Neural cell (in vitro differentiated cells): ENCODE data around the gene GAB4. TPM values are rescaled to one million over a fixed set of nuclear protein-coding genes. Genes with fewer than 3 reads are reported as not detected.

Source experiments
- H2AFZ ChIP-seq: fragments of 200-600, 300-800 bp; sonication (generic), shearing (Covaris generic); 2 replicates; pipeline ENCODE4 v1.6.0; 2014; ENCODE audit warnings: low read depth, mild to moderate bottlenecking, antibody characterized with exemption, low read length, moderate library complexity
- H3F3A ChIP-seq: fragments of 200-600 bp; shearing (Covaris generic); 2 replicates; pipeline ENCODE4 v1.6.1; 2016; ENCODE audit warnings: mild to moderate bottlenecking, moderate library complexity, mixed read lengths, antibody characterized with exemption, low read length; ENCODE audit not compliant: insufficient read depth, poor library complexity, severe bottlenecking
- H3K27ac ChIP-seq: fragments of 200-600, 300-800 bp; sonication (generic), shearing (Covaris generic); 2 replicates; pipeline ENCODE4 v1.5.1; 2014; ENCODE audit warnings: mild to moderate bottlenecking, low read length, moderate library complexity
- H3K27me3 ChIP-seq: fragments of 300-800, 200-600 bp; sonication (generic), shearing (Covaris generic); 2 replicates; pipeline ENCODE4 v1.6.0; 2014; ENCODE audit warnings: mild to moderate bottlenecking, low read depth, low read length, moderate library complexity; ENCODE audit not compliant: insufficient read depth
- H3K36me3 ChIP-seq: fragments of 300-800, 200-600 bp; sonication (generic), shearing (Covaris generic); 2 replicates; pipeline ENCODE4 v1.5.1; 2014; ENCODE audit warnings: mild to moderate bottlenecking, antibody characterized with exemption, low read length, moderate library complexity; ENCODE audit not compliant: insufficient read depth
- H3K4me2 ChIP-seq: fragments of 300-800, 200-600 bp; sonication (generic), shearing (Covaris generic); 2 replicates; pipeline ENCODE4 v1.6.0; 2014; ENCODE audit warnings: mild to moderate bottlenecking, low read length
- H3K4me3 ChIP-seq: fragments of 300-800, 200-600 bp; sonication (generic), shearing (Covaris generic); 2 replicates; pipeline ENCODE4 v1.5.1; 2014; ENCODE audit warnings: mild to moderate bottlenecking, low read length, moderate library complexity
- H3K79me2 ChIP-seq: fragments of 200-600 bp; shearing (Covaris generic); replicated peaks from 2 replicates; pipeline ENCODE4 v1.6.0; 2014; ENCODE audit warnings: mild to moderate bottlenecking, low read length, moderate library complexity; ENCODE audit not compliant: insufficient read depth
- H3K9ac ChIP-seq: fragments of 300-800, 200-600 bp; sonication (generic), shearing (Covaris generic); 2 replicates; pipeline ENCODE4 v1.6.1; 2016; ENCODE audit warnings: mild to moderate bottlenecking, low read length, mixed read lengths
- H3K9me2 ChIP-seq: fragments of 200-600 bp; shearing (Covaris generic); 2 replicates; pipeline ENCODE4 v1.6.1; 2016; ENCODE audit warnings: mild to moderate bottlenecking, low read length, mixed read lengths; ENCODE audit not compliant: insufficient read depth
- H3K9me3 ChIP-seq: fragments of 200-600, 300-800 bp; sonication (generic), shearing (Covaris generic); 2 replicates; pipeline ENCODE4 v1.6.1; 2016; ENCODE audit warnings: mild to moderate bottlenecking, mixed run types, low read length, moderate library complexity, mixed read lengths
- H4K20me1 ChIP-seq: fragments of 200-600 bp; shearing (Covaris generic); 2 replicates; pipeline ENCODE4 v1.6.1; 2016; ENCODE audit warnings: mild to moderate bottlenecking, mixed run types; ENCODE audit not compliant: insufficient read depth
- EP300 ChIP-seq: fragments of 450-650 bp; conservative IDR thresholded peaks from 2 replicates; pipeline ENCODE4 v1.6.1; 2014; ENCODE audit warnings: antibody characterized with exemption, mild to moderate bottlenecking, moderate library complexity; ENCODE audit not compliant: poor library complexity, severe bottlenecking
- EZH2 ChIP-seq: fragments of 200-600, 300-800 bp; shearing (Covaris generic), sonication (generic); IDR thresholded peaks from 2 replicates; pipeline ENCODE4 v1.6.1; 2014; ENCODE audit warnings: antibody characterized with exemption, low read length, borderline replicate concordance, mild to moderate bottlenecking; ENCODE audit not compliant: insufficient read depth, poor library complexity, severe bottlenecking
- MXI1 ChIP-seq: fragments of 450-650 bp; conservative IDR thresholded peaks from 2 replicates; pipeline ENCODE4 v1.6.1; 2014; ENCODE audit warnings: antibody characterized with exemption, mild to moderate bottlenecking; ENCODE audit not compliant: poor library complexity, severe bottlenecking
- POLR2AphosphoS5 ChIP-seq: IDR thresholded peaks from 2 replicates; pipeline ENCODE4 v1.6.1; 2012
- RAD21 ChIP-seq: fragments of 450-650 bp; conservative IDR thresholded peaks from 2 replicates; pipeline ENCODE4 v1.6.1; 2014; ENCODE audit warnings: antibody characterized with exemption, mild to moderate bottlenecking, moderate library complexity
- SMC3 ChIP-seq: fragments of 450-650 bp; conservative IDR thresholded peaks from 2 replicates; pipeline ENCODE4 v1.6.1; 2014; ENCODE audit warnings: antibody characterized with exemption, mild to moderate bottlenecking, moderate library complexity; ENCODE audit not compliant: poor library complexity
- TAF1 ChIP-seq: IDR thresholded peaks from 2 replicates; pipeline ENCODE4 v1.6.1; 2012; ENCODE audit warnings: low read depth
- polyA plus RNA-seq: library from polyadenylated mRNA; depleted of rRNA; stranded (reverse); fragments of >200 nt; gene quantifications from 2 replicates; pipeline ENCODE4 v1.2.3, GENCODE V29; 2014
- TF ChIP-seq, protein P1 (sequence below): fragments of 450-650 bp; IDR thresholded peaks from 2 replicates; pipeline ENCODE4 v1.5.1; 2014; ENCODE audit warnings: antibody characterized with exemption, mild to moderate bottlenecking, moderate library complexity; ENCODE audit not compliant: poor library complexity, severe bottlenecking
- TF ChIP-seq, protein P2 (sequence below): IDR thresholded peaks from 2 replicates; pipeline ENCODE4 v1.6.1; 2012; ENCODE audit warnings: borderline replicate concordance

GAB4 gene
- polyA plus RNA-seq, 1 donor from 2014 or later: not detected

DNA sequence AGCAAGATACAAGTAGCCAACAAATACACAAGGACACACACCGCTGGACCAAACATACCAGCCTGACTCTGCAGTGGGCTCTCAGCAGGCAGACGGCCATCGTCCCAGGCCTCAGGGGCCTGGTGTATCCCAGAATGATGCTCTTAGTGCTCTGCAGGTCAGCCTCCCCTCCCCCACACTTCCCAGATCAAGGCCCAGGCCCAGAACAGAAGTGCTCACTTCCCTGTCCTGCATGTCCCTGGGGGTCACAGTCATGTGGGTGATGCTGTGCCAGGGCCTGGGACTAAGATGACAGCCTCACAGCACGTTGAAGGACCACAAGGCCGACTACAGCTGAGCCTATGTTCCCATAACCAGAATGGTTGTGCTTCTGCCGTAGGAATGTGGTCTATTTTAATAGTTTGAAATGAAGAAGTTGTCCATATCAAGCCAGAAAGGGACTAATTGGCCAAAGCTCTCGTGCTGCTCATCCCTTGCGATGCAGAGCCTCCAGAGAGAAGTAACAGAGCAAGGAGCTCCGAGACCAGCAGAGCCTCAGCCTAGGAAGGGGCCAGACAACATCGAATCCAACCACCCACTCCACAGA is 48.6 kb downstream of the GAB4 start:
- no peaks in the 10 kb centered on the region for H3K9me3 ChIP-seq
- H4K20me1 ChIP-seq: no peaks in the 10 kb centered on the region
- no peak overlapping the region for H2AFZ ChIP-seq
- no peaks in the 10 kb centered on the region for H3K9me2 ChIP-seq
- no peaks in the 10 kb centered on the region for H3K27me3 ChIP-seq
- TF ChIP-seq RAD21 (no peak), EP300 (no peak), POLR2AphosphoS5 (no peak), TAF1 (no peak), MXI1 (no peak), SMC3 (no peak), EZH2 (no peak)
- TF ChIP-seq, protein P1, sequence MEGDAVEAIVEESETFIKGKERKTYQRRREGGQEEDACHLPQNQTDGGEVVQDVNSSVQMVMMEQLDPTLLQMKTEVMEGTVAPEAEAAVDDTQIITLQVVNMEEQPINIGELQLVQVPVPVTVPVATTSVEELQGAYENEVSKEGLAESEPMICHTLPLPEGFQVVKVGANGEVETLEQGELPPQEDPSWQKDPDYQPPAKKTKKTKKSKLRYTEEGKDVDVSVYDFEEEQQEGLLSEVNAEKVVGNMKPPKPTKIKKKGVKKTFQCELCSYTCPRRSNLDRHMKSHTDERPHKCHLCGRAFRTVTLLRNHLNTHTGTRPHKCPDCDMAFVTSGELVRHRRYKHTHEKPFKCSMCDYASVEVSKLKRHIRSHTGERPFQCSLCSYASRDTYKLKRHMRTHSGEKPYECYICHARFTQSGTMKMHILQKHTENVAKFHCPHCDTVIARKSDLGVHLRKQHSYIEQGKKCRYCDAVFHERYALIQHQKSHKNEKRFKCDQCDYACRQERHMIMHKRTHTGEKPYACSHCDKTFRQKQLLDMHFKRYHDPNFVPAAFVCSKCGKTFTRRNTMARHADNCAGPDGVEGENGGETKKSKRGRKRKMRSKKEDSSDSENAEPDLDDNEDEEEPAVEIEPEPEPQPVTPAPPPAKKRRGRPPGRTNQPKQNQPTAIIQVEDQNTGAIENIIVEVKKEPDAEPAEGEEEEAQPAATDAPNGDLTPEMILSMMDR: no peak
- TF ChIP-seq, protein P2, sequence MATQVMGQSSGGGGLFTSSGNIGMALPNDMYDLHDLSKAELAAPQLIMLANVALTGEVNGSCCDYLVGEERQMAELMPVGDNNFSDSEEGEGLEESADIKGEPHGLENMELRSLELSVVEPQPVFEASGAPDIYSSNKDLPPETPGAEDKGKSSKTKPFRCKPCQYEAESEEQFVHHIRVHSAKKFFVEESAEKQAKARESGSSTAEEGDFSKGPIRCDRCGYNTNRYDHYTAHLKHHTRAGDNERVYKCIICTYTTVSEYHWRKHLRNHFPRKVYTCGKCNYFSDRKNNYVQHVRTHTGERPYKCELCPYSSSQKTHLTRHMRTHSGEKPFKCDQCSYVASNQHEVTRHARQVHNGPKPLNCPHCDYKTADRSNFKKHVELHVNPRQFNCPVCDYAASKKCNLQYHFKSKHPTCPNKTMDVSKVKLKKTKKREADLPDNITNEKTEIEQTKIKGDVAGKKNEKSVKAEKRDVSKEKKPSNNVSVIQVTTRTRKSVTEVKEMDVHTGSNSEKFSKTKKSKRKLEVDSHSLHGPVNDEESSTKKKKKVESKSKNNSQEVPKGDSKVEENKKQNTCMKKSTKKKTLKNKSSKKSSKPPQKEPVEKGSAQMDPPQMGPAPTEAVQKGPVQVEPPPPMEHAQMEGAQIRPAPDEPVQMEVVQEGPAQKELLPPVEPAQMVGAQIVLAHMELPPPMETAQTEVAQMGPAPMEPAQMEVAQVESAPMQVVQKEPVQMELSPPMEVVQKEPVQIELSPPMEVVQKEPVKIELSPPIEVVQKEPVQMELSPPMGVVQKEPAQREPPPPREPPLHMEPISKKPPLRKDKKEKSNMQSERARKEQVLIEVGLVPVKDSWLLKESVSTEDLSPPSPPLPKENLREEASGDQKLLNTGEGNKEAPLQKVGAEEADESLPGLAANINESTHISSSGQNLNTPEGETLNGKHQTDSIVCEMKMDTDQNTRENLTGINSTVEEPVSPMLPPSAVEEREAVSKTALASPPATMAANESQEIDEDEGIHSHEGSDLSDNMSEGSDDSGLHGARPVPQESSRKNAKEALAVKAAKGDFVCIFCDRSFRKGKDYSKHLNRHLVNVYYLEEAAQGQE: no peak
- H3K36me3 ChIP-seq: no peaks in the 10 kb centered on the region
- H3K9ac ChIP-seq: no peak overlapping the region
- no peak overlapping the region for H3K4me3 ChIP-seq
- H3K27ac ChIP-seq: no peak overlapping the region
- no peaks in the 10 kb centered on the region for H3K79me2 ChIP-seq
- H3K4me2 ChIP-seq: no peak overlapping the region
- no peaks in the 10 kb centered on the region for H3F3A ChIP-seq

DNA sequence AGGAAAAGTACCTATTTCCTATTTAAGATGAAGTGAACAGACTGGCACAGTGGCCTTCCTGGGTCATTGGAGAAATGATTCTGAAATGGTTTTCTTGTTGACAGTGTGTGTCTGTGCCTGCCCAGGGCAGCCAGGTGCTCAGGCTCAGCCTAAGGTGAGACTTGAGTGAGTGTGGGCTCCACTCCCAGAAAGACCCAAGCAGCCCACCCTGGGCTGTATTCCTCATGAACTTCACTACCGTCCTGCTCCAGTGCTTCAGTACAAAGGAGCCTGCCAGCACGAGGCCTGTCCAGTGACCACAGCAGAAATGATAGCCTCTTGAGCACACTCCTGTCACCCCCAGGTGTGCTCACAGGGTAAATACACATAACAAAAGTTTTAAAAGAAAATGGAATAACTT is 49.5 kb downstream of the GAB4 start:
- Histone ChIP-seq H3F3A (no peaks in the 10 kb centered on the region), H3K9me2 (no peaks in the 10 kb centered on the region), H4K20me1 (no peaks in the 10 kb centered on the region), H3K36me3 (no peaks in the 10 kb centered on the region), H3K79me2 (no peaks in the 10 kb centered on the region), H3K4me2 (no peak overlapping the region), H3K9me3 (no peaks in the 10 kb centered on the region), H3K9ac (no peak overlapping the region), H2AFZ (no peak overlapping the region), H3K27ac (no peak overlapping the region), H3K27me3 (no peaks in the 10 kb centered on the region), H3K4me3 (no peak overlapping the region)
- TF ChIP-seq SMC3 (no peak), POLR2AphosphoS5 (no peak), RAD21 (no peak), MXI1 (no peak), EP300 (no peak), TAF1 (no peak), EZH2 (no peak)
- TF ChIP-seq, protein P2: no peak
- TF ChIP-seq, protein P1: no peak
